Sigmoid colon (tissue), 3 donors: ENCODE results near the gene ATOH8.

Experiments used
- POLR2A ChIP-seq, 2 donors: fragments of 450-650 bp; IDR thresholded peaks; one replicate each; pipeline ENCODE4 v1.6.1; 2016; ENCODE audit warnings: antibody characterized with exemption in 2 of 2, mild to moderate bottlenecking in 2 of 2, moderate library complexity in 2 of 2
- TF ChIP-seq, protein P1 (sequence below), 4 experiments: fragments of 450-650 bp in 3 of 4; fragments of 200-600 bp in 1 of 4; IDR thresholded peaks; one replicate each; pipeline ENCODE4 v1.5.1; 2016 to 2019; ENCODE audit warnings: antibody characterized with exemption in 4 of 4, mild to moderate bottlenecking in 3 of 4, moderate library complexity in 2 of 4

DNA sequence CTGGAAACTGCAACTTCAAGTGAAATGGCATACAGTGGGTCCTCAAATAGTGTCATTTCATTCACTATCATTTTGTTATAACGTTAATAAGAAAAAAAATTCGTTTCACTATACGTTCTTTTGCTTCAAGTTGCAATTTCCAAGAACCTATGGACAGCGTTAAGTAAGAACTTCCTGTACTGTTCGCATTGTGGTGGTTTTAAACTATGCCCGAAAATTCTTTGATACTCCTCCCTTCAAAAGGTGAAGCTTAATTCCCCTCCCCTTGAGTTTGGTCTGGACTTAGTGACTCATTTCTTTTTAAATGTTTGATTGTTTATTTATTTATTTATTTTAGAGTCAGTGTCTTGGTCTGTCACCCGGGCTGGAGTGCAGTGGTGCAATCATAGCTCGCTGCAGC is 39.0 kb upstream of the ATOH8 start:
- no peak for TF ChIP-seq POLR2A (IDR thresholded peaks at IDR 0.05)
- TF ChIP-seq, protein P1, sequence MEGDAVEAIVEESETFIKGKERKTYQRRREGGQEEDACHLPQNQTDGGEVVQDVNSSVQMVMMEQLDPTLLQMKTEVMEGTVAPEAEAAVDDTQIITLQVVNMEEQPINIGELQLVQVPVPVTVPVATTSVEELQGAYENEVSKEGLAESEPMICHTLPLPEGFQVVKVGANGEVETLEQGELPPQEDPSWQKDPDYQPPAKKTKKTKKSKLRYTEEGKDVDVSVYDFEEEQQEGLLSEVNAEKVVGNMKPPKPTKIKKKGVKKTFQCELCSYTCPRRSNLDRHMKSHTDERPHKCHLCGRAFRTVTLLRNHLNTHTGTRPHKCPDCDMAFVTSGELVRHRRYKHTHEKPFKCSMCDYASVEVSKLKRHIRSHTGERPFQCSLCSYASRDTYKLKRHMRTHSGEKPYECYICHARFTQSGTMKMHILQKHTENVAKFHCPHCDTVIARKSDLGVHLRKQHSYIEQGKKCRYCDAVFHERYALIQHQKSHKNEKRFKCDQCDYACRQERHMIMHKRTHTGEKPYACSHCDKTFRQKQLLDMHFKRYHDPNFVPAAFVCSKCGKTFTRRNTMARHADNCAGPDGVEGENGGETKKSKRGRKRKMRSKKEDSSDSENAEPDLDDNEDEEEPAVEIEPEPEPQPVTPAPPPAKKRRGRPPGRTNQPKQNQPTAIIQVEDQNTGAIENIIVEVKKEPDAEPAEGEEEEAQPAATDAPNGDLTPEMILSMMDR (IDR thresholded peaks at IDR 0.05) = no peak
